Osteoblast (primary cell): Measurements from ENCODE around the gene MYH1. TPM values are rescaled to one million over a fixed set of nuclear protein-coding genes. Genes with fewer than 3 reads are reported as not detected.

Source experiments
- DNase-seq: peaks from one replicate; pipeline ENCODE4 v3.0.0; 2011; ENCODE audit warnings: low spot score, mixed read lengths; ENCODE audit not compliant: insufficient read length; ENCODE audit errors: missing footprints
- H2AFZ ChIP-seq: 2 replicates; pipeline ENCODE4 v1.6.0; 2011; ENCODE audit warnings: mild to moderate bottlenecking, low read length
- H3K27ac ChIP-seq: 2 replicates; pipeline ENCODE4 v1.5.1; 2011; ENCODE audit warnings: mild to moderate bottlenecking, low read depth, low read length, moderate library complexity
- H3K27me3 ChIP-seq: 2 replicates; pipeline ENCODE4 v1.6.0; 2012; ENCODE audit warnings: mild to moderate bottlenecking, control low read depth, inconsistent platforms, low read length, moderate library complexity; ENCODE audit not compliant: insufficient read depth
- H3K36me3 ChIP-seq: 2 replicates; pipeline ENCODE4 v1.5.1; 2011; ENCODE audit warnings: mild to moderate bottlenecking, low read length, control low read depth, moderate library complexity; ENCODE audit not compliant: insufficient read depth
- H3K4me1 ChIP-seq: 2 replicates; pipeline ENCODE4 v1.5.1; 2011; ENCODE audit warnings: mild to moderate bottlenecking, low read length, control low read depth, moderate library complexity; ENCODE audit not compliant: insufficient read depth
- H3K4me2 ChIP-seq: 2 replicates; pipeline ENCODE4 v1.6.0; 2011; ENCODE audit warnings: mild to moderate bottlenecking, low read length; ENCODE audit not compliant: insufficient read depth
- H3K4me3 ChIP-seq: fragments of 200-600 bp; sonication (generic); 3 replicates; pipeline ENCODE4 v1.5.1; 2012; ENCODE audit warnings: mild to moderate bottlenecking, low read length, inconsistent platforms; ENCODE audit not compliant: insufficient read depth
- H3K79me2 ChIP-seq: 2 replicates; pipeline ENCODE4 v1.6.0; 2012; ENCODE audit warnings: mild to moderate bottlenecking, low read length, control low read depth, inconsistent platforms; ENCODE audit not compliant: insufficient read depth
- H3K9me3 ChIP-seq: 2 replicates; pipeline ENCODE4 v1.5.1; 2011; ENCODE audit warnings: low read depth, low read length, control low read depth
- H4K20me1 ChIP-seq: 2 replicates; pipeline ENCODE4 v1.6.0; 2012; ENCODE audit warnings: mild to moderate bottlenecking, low read length, control low read depth; ENCODE audit not compliant: insufficient read depth
- total RNA-seq: library from RNA; depleted of rRNA; stranded (reverse); fragments of >200 nt; gene quantifications from 2 replicates; pipeline ENCODE4 v1.2.3, GENCODE V29; 2012
- TF ChIP-seq, protein P1 (sequence below): IDR thresholded peaks from 2 replicates; pipeline ENCODE4 v1.5.1; 2011; ENCODE audit warnings: mild to moderate bottlenecking, low read depth, low read length, moderate library complexity; ENCODE audit errors: extremely low read depth

Gene MYH1
- total RNA-seq, 1 donor, result not detected

DNA sequence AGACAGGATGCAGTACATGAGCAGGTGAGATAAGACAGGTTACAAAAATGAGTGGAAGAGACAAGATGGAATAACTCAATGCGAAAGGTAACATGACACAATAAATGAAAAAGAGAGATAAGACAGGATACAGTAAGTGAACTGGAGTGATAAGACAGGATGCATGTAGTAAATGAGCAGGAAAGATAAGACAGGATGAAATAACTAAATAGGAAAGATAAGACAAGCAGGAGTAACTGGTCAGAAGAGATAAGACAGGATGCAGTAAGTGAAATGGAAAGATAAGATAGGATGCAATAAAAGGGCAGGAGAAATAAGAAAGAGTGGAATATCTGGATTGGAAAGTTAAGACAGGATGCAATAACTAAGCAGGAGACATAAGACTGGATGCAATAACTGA, 40.6 kb downstream of the MYH1 start:
- Histone ChIP-seq H3K27ac (no peak overlapping the region), H3K36me3 (no peaks in the 10 kb centered on the region), H3K27me3 (no peaks in the 10 kb centered on the region), H3K4me2 (no peak overlapping the region), H3K4me1 (no peaks in the 10 kb centered on the region), H2AFZ (no peak overlapping the region), H3K4me3 (no peak overlapping the region), H3K79me2 (no peaks in the 10 kb centered on the region), H4K20me1 (no peaks in the 10 kb centered on the region), H3K9me3 (peaks cover 2% of the 10 kb centered on the region)
- no peak for DNase-seq
- TF ChIP-seq, protein P1, sequence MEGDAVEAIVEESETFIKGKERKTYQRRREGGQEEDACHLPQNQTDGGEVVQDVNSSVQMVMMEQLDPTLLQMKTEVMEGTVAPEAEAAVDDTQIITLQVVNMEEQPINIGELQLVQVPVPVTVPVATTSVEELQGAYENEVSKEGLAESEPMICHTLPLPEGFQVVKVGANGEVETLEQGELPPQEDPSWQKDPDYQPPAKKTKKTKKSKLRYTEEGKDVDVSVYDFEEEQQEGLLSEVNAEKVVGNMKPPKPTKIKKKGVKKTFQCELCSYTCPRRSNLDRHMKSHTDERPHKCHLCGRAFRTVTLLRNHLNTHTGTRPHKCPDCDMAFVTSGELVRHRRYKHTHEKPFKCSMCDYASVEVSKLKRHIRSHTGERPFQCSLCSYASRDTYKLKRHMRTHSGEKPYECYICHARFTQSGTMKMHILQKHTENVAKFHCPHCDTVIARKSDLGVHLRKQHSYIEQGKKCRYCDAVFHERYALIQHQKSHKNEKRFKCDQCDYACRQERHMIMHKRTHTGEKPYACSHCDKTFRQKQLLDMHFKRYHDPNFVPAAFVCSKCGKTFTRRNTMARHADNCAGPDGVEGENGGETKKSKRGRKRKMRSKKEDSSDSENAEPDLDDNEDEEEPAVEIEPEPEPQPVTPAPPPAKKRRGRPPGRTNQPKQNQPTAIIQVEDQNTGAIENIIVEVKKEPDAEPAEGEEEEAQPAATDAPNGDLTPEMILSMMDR, result no peak

DNA sequence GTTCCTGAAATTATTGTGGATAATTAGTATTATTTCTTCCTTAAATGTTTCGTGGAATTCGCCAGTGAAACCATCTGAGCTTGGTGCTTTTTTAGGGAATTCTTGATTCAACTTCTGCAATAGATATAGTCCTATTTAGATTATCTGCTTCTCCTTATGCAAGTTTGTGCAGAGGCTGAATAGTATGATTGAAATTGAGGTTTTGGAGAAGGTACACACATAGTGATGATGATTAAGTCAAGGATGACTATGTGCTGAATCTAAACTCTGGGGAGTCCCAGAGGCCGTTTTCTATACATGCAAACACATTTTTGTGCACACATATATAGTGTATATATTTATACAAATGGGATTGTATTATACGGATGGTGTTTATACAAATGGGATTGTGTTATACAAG, 43.8 kb downstream of the MYH1 start:
- Histone ChIP-seq H3K27ac (no peak overlapping the region), H3K4me1 (no peaks in the 10 kb centered on the region), H3K36me3 (no peaks in the 10 kb centered on the region), H3K27me3 (no peaks in the 10 kb centered on the region), H3K4me3 (no peak overlapping the region), H2AFZ (no peak overlapping the region), H3K4me2 (no peak overlapping the region), H4K20me1 (no peaks in the 10 kb centered on the region), H3K9me3 (peaks cover 2% of the 10 kb centered on the region), H3K79me2 (no peaks in the 10 kb centered on the region)
- no peak for DNase-seq
- TF ChIP-seq, protein P1, result no peak

DNA sequence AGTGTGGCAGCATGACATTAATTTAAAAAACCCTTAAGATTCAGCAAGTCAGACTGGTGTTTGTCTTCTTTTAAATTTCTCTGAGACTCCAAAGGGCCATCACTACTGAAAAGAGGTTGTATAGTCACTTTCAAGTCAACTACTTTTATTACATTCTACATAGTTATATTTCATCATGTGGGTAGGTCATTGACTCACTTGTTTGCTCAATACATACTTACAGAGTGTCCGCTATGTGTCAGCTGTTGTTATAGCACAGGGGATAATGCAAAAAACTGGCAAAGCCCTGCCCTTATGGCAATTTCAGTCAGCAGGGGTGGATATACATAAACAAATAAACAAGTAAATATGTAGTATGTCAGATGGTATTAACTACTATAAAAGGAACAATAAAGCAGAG, 46.5 kb downstream of the MYH1 start:
- Histone ChIP-seq H3K9me3 (no peaks in the 10 kb centered on the region), H3K79me2 (no peaks in the 10 kb centered on the region), H3K4me1 (no peaks in the 10 kb centered on the region), H2AFZ (no peak overlapping the region), H4K20me1 (no peaks in the 10 kb centered on the region), H3K27ac (no peak overlapping the region), H3K27me3 (no peaks in the 10 kb centered on the region), H3K4me2 (no peak overlapping the region), H3K4me3 (no peak overlapping the region), H3K36me3 (no peaks in the 10 kb centered on the region)
- TF ChIP-seq, protein P1, result no peak
- no peak for DNase-seq

DNA sequence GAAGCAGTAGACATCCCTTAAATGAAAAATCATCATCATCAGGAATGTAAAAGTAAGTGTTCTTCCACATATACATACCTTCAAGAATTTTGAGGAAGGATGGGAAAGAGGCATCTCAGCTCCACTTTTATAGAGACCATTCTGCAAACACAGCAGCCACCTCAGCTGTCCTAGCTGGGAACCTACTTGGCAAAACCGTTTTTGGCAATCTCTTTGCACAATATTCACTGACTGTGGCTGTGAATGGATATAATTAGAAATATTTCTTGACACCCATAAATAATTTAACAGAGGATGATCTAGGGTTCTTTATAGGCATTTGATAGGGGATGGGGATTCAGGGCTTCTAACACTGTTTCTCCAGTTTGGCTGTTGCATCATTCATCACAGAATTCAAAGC, 48.9 kb downstream of the MYH1 start, which contains the start of gene MYH4:
MYH4 (minus strand) TSS at position 101 of the 400 bp plus-strand sequence. CDS start 2,814 bp downstream, outside the sequence.
- no peak within 1 kb of the TSS for H3K27ac ChIP-seq
- DNase-seq, result no peak
- H3K79me2 ChIP-seq, result no peaks in the 10 kb centered on the region
- no peaks in the 10 kb centered on the region for H3K4me1 ChIP-seq
- TF ChIP-seq, protein P1, result no peak
- H4K20me1 ChIP-seq, result no peaks in the 10 kb centered on the region
- no peaks in the 10 kb centered on the region for H3K27me3 ChIP-seq
- H3K36me3 ChIP-seq, result no peaks in the 10 kb centered on the region
- H3K4me2 ChIP-seq, result no peak within 1 kb of the TSS
- no peak within 1 kb of the TSS for H2AFZ ChIP-seq
- no peaks in the 10 kb centered on the region for H3K9me3 ChIP-seq
- no peak within 1 kb of the TSS for H3K4me3 ChIP-seq
